K562 (cell line): ENCODE data around the gene OR4N5. TPM values are rescaled to one million over a fixed set of nuclear protein-coding genes. Genes with fewer than 3 reads are reported as not detected.

Experiments used
- ATAC-seq: fragments of 200-7000 bp; cut with Tn5 transposase; 3 replicates; pipeline ENCODE4 v1.9.1; 2020; ENCODE audit warnings: moderate library complexity
- BruUV-seq: library from RNA; stranded (reverse); fragments of 400-500 nt; replicated peaks from 2 replicates; lab custom pipeline; 2021; lab: Mats Ljungman, UMichigan
- CTCF ChIA-PET: fragments of 300-600 bp; formaldehyde crosslinking; extraction: SDS; loops from one replicate; lab custom pipeline; 2021; ENCODE audit warnings: low intra/inter-chr PET ratio; lab: Yijun Ruan, JAX
- POLR2A ChIA-PET: fragments of 300-600, 350-650 bp; sonication (Branson Sonifier 250); formaldehyde crosslinking; extraction: SDS; loops from one replicate; lab custom pipeline; 2021; ENCODE audit warnings: antibody characterized with exemption, inconsistent platforms; lab: Yijun Ruan, JAX
- DNase-seq, 4 experiments: peaks; one replicate each; pipeline versions ENCODE4 v3.0.0 to v3.0.0-alpha.2; 2011 to 2018; ENCODE audit warnings: low spot score in 3 of 4, mixed read lengths in 3 of 4; ENCODE audit errors: extremely low read depth in 1 of 4
- FAIRE-seq: peaks from 2 replicates; lab custom pipeline; 2011; peaks lifted over from hg19 to GRCh38; lab: Jason Lieb, UNC
- H2AFZ ChIP-seq: 2 replicates; pipeline ENCODE4 v1.6.0; 2011; ENCODE audit warnings: low read depth, low read length, control low read depth, inconsistent platforms
- H3K27ac ChIP-seq: fragments of 200-600 bp; 3 replicates; pipeline ENCODE4 v1.8.0; 2011; ENCODE audit warnings: low read depth, mild to moderate bottlenecking, control low read depth, inconsistent platforms, low read length, moderate library complexity, mixed read lengths; ENCODE audit errors: extremely low read depth
- H3K27me3 ChIP-seq, 2 experiments: fragments of 300-600 bp in 1 of 2; 2 replicates in 1 of 2; 3 replicates in 1 of 2; pipeline versions ENCODE4 v1.6.0 to v1.8.0; 2011; ENCODE audit warnings: inconsistent platforms in 2 of 2, low read length in 2 of 2, mild to moderate bottlenecking in 1 of 2, mixed read lengths in 1 of 2, moderate library complexity in 1 of 2; ENCODE audit not compliant: control insufficient read depth in 2 of 2, insufficient read depth in 2 of 2
- H3K36me3 ChIP-seq: fragments of 300-600 bp; 3 replicates; pipeline ENCODE4 v1.8.0; 2011; ENCODE audit warnings: mild to moderate bottlenecking, low read length, inconsistent platforms; ENCODE audit not compliant: control insufficient read depth, insufficient read depth
- H3K4me1 ChIP-seq, 2 experiments: fragments of 200-600 bp in 1 of 2; replicated peaks in 1 of 2; 2 replicates in 1 of 2; 3 replicates in 1 of 2; pipeline versions ENCODE4 v1.5.1 to v1.8.0; 2011; ENCODE audit warnings: inconsistent platforms in 2 of 2, low read length in 2 of 2, mild to moderate bottlenecking in 1 of 2, mixed read lengths in 1 of 2, moderate library complexity in 1 of 2; ENCODE audit not compliant: control insufficient read depth in 2 of 2, insufficient read depth in 2 of 2
- H3K4me2 ChIP-seq: 2 replicates; pipeline ENCODE4 v1.6.1; 2011; ENCODE audit warnings: low read length, control low read depth, inconsistent platforms, mixed read lengths; ENCODE audit not compliant: insufficient read depth
- H3K4me3 ChIP-seq: fragments of 200-600 bp; sonication (generic), shearing (Covaris generic); 2 replicates; pipeline ENCODE4 v1.5.1; 2016; ENCODE audit warnings: control low read depth, inconsistent platforms
- H3K79me2 ChIP-seq: fragments of 200-600 bp; 3 replicates; pipeline ENCODE4 v1.8.0; 2011; ENCODE audit warnings: low read length, inconsistent platforms; ENCODE audit not compliant: control insufficient read depth, insufficient read depth
- H3K9ac ChIP-seq, 2 experiments: 2 replicates each; pipeline versions ENCODE4 v1.6.0 to v1.6.1; 2011; ENCODE audit warnings: low read depth in 2 of 2, low read length in 2 of 2, control low read depth in 1 of 2, inconsistent platforms in 1 of 2, mild to moderate bottlenecking in 1 of 2, mixed read lengths in 1 of 2; ENCODE audit not compliant: insufficient read depth in 1 of 2
- H3K9me1 ChIP-seq: one replicate; pipeline ENCODE4 v1.6.0; 2011; ENCODE audit warnings: inconsistent platforms, mild to moderate bottlenecking, low read length, moderate library complexity; ENCODE audit not compliant: control insufficient read depth, insufficient read depth
- H3K9me3 ChIP-seq: replicated peaks from 2 replicates; pipeline ENCODE4 v1.5.1; 2011; ENCODE audit warnings: low read depth, low read length, inconsistent platforms; ENCODE audit not compliant: control insufficient read depth, insufficient read depth
- H4K20me1 ChIP-seq: replicated peaks from 2 replicates; pipeline ENCODE4 v1.6.1; 2011; ENCODE audit warnings: low read length, inconsistent platforms, mixed read lengths; ENCODE audit not compliant: control insufficient read depth, insufficient read depth
- DDX20 ChIP-seq: fragments of 450-650 bp; IDR thresholded peaks from 2 replicates; pipeline ENCODE4 v1.6.1; 2016; ENCODE audit warnings: missing genetic modification characterization, low read depth, mild to moderate bottlenecking, missing compliant biosample characterization, moderate library complexity
- GATAD2A ChIP-seq: fragments of 450-650 bp; IDR thresholded peaks from 2 replicates; pipeline ENCODE4 v1.6.1; 2017
- KAT8 ChIP-seq: fragments of 450-650 bp; IDR thresholded peaks from 2 replicates; pipeline ENCODE4 v1.6.1; 2016; ENCODE audit warnings: low read depth, mild to moderate bottlenecking
- NFE2 ChIP-seq: IDR thresholded peaks from 2 replicates; pipeline ENCODE4 v1.6.1; 2014; ENCODE audit warnings: antibody characterized with exemption, low read depth
- PTRF ChIP-seq: fragments of 450-650 bp; IDR thresholded peaks from 2 replicates; pipeline ENCODE4 v1.6.1; 2016; ENCODE audit warnings: mild to moderate bottlenecking, missing genetic modification characterization, missing compliant biosample characterization
- SIN3A ChIP-seq, 2 experiments: fragments of 150-350 bp in 1 of 2; IDR thresholded peaks; 2 replicates each; pipeline ENCODE4 v1.6.1; 2011 to 2016; ENCODE audit warnings: borderline replicate concordance in 2 of 2, low read depth in 2 of 2, low read length in 2 of 2, mild to moderate bottlenecking in 2 of 2, moderate library complexity in 2 of 2; ENCODE audit not compliant: control insufficient read depth in 1 of 2
- SMAD3 ChIP-seq: fragments of 450-650 bp; formaldehyde crosslinking; conservative IDR thresholded peaks from 2 replicates; pipeline ENCODE4 v1.4.0; 2020; ENCODE audit warnings: mild to moderate bottlenecking
- SRSF7 ChIP-seq: fragments of 200-400 bp; formaldehyde crosslinking; optimal IDR thresholded peaks from 2 replicates; pipeline ENCODE3; 2017; ENCODE audit warnings: mild to moderate bottlenecking, low read depth, low read length
- TRIM24 ChIP-seq, 2 experiments: fragments of 450-650 bp; IDR thresholded peaks; 2 replicates each; pipeline ENCODE4 v1.6.1; 2016
- ZNF140 ChIP-seq: fragments of 250-450 bp; sonication (Bioruptor Pico); IDR thresholded peaks from 2 replicates; pipeline ENCODE4 v1.8.0; 2021; ENCODE audit warnings: moderate library complexity, mild to moderate bottlenecking, inconsistent platforms
- ZNF263 ChIP-seq: sonication (generic); formaldehyde crosslinking; IDR thresholded peaks from 2 replicates; pipeline ENCODE4 v1.8.0; 2022; ENCODE audit warnings: mild to moderate bottlenecking, missing genetic modification reagents, borderline replicate concordance
- ZNF699 ChIP-seq: fragments of 250-450 bp; sonication (Bioruptor Pico); IDR thresholded peaks from 2 replicates; pipeline ENCODE4 v1.8.0; 2021; ENCODE audit warnings: mild to moderate bottlenecking, moderate library complexity; ENCODE audit not compliant: insufficient replicate concordance
- ZNF764 ChIP-seq: fragments of 250-450 bp; sonication (Bioruptor Pico); IDR thresholded peaks from 2 replicates; pipeline ENCODE4 v1.4.0; 2020; ENCODE audit warnings: low read depth, mild to moderate bottlenecking, moderate library complexity
- WGBS: fragments of 100-300 bp; shearing (Covaris generic); methylation state at CpG from one replicate; pipeline ENCODE4 v1.1.6; 2016; ENCODE audit warnings: low coverage, mixed read lengths; ENCODE audit not compliant: insufficient coverage; ENCODE audit errors: missing lambda C conversion rate; 5-methylcytosine and 5-hydroxymethylcytosine counted together
- in situ Hi-C: fragments of 300-500 bp; cut with MboI; formaldehyde crosslinking; loops from 4 replicates; pipeline ENCODE4 v1.15.0; 2018; ENCODE audit warnings: inconsistent platforms, mixed read lengths
- intact Hi-C: fragments of 100-400 bp; cut with micrococcal nuclease; formaldehyde crosslinking; loops from 2 replicates; pipeline ENCODE4 v1.14.2; 2022
- polyA plus RNA-seq, 8 experiments: library from polyadenylated mRNA; depleted of rRNA in 4 of 8; stranded (reverse) in 5 of 8; unstranded in 3 of 8; fragments of >200 nt; fragmentation: Nextera tagmentation in 2 of 8; fragmentation: Illumina TruSeq in 1 of 8; extraction: Ambion mirVana in 2 of 8; extraction: Trizol in 1 of 8; gene quantifications; 2 replicates each; pipeline versions ENCODE4 v1.2.1 to v1.2.3, GENCODE V29; 2011 to 2014; ENCODE audit warnings: inconsistent platforms in 1 of 8, missing spikeins in 1 of 8
- total RNA-seq, 7 experiments: library from RNA; depleted of rRNA in 6 of 7; stranded (reverse); fragments of >200 nt in 6 of 7; fragmentation: Illumina TruSeq in 2 of 7; extraction: Trizol in 2 of 7; gene quantifications; 2 replicates each; pipeline versions ENCODE4 v1.2.1 to v1.2.3, GENCODE V29; 2011 to 2021; ENCODE audit warnings: low replicate concordance in 1 of 7
- TF ChIP-seq, protein P1 (sequence below): sonication (generic); formaldehyde crosslinking; IDR thresholded peaks from 2 replicates; pipeline ENCODE4 v1.8.0; 2022; ENCODE audit warnings: missing genetic modification reagents, mild to moderate bottlenecking, borderline replicate concordance
- TF ChIP-seq, protein P2 (sequence below): fragments of 200-800 bp; sonication (Bioruptor generic); IDR thresholded peaks from 2 replicates; pipeline ENCODE4 v1.6.1; 2017; ENCODE audit warnings: missing genetic modification characterization, missing compliant biosample characterization

Gene OR4N5
- total and polyA plus RNA-seq, 9 of the 15 experiments (the other 6 are each of a cell fraction or from before 2014, with no cell fraction given): not detected

DNA sequence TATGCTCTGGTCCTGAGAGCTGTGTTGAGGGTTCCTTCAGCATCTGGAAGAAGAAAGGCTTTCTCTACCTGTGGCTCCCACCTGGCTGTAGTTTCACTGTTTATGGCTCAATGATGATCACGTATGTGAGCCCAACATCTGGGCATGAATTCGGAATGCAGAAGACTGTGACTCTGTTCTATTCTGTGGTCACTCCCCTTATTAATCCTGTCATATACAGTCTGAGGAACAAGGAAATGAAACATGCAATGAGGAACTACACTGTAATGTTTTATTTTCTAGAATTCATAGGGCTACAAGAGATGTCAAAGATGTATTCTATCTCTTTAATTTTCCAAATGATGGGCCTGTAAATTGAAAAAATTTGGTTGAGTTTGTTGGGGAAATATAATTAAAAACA lies 41.3 kb downstream of the OR4N5 start:
- H3K79me2 ChIP-seq: no peaks in the 10 kb centered on the region
- TF ChIP-seq SIN3A (IDR thresholded peaks at IDR 0.05; ENCODE audit: borderline replicate concordance in 2 of 2, control insufficient read depth in 1 of 2, low read depth in 2 of 2, low read length in 2 of 2): no peak
- TF ChIP-seq NFE2: no peak
- no peak for TF ChIP-seq TRIM24 (IDR thresholded peaks at IDR 0.05)
- TF ChIP-seq ZNF764 (CRISPR knock-in tag): no peak
- TF ChIP-seq DDX20: no peak
- TF ChIP-seq, protein P1, sequence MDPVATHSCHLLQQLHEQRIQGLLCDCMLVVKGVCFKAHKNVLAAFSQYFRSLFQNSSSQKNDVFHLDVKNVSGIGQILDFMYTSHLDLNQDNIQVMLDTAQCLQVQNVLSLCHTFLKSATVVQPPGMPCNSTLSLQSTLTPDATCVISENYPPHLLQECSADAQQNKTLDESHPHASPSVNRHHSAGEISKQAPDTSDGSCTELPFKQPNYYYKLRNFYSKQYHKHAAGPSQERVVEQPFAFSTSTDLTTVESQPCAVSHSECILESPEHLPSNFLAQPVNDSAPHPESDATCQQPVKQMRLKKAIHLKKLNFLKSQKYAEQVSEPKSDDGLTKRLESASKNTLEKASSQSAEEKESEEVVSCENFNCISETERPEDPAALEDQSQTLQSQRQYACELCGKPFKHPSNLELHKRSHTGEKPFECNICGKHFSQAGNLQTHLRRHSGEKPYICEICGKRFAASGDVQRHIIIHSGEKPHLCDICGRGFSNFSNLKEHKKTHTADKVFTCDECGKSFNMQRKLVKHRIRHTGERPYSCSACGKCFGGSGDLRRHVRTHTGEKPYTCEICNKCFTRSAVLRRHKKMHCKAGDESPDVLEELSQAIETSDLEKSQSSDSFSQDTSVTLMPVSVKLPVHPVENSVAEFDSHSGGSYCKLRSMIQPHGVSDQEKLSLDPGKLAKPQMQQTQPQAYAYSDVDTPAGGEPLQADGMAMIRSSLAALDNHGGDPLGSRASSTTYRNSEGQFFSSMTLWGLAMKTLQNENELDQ (CRISPR knock-in tag): no peak
- TF ChIP-seq, protein P2, sequence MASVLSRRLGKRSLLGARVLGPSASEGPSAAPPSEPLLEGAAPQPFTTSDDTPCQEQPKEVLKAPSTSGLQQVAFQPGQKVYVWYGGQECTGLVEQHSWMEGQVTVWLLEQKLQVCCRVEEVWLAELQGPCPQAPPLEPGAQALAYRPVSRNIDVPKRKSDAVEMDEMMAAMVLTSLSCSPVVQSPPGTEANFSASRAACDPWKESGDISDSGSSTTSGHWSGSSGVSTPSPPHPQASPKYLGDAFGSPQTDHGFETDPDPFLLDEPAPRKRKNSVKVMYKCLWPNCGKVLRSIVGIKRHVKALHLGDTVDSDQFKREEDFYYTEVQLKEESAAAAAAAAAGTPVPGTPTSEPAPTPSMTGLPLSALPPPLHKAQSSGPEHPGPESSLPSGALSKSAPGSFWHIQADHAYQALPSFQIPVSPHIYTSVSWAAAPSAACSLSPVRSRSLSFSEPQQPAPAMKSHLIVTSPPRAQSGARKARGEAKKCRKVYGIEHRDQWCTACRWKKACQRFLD (CRISPR knock-in tag): no peak
- no peak for TF ChIP-seq ZNF263 (CRISPR knock-in tag)
- TF ChIP-seq SMAD3: no peak
- TF ChIP-seq KAT8: no peak
- no peak for TF ChIP-seq PTRF (tag)
- no peak for TF ChIP-seq GATAD2A
- TF ChIP-seq SRSF7: no peak
- no peak for TF ChIP-seq ZNF699 (CRISPR knock-in tag)
- TF ChIP-seq ZNF140 (CRISPR knock-in tag): no peak
- no TSS peak for BruUV-seq
- H3K4me3 ChIP-seq: no peak overlapping the region
- H4K20me1 ChIP-seq: no peaks in the 10 kb centered on the region
- no peak overlapping the region; the same call in 2 of the 3 replicates for H3K27ac ChIP-seq
- DNase-seq: no peak
- intact Hi-C loops: no loop called here
- FAIRE-seq: no peak
- no peak overlapping the region for H3K4me2 ChIP-seq
- H3K4me1 ChIP-seq: peaks cover 10 to 44% of the 10 kb centered on the region in 2 experiments
- ChIA-PET CTCF (no interaction called here), POLR2A (no interaction called here)
- WGBS: 89% methylated on average over 2 of the region's 2 CpGs
- H3K9me1 ChIP-seq: no peaks in the 10 kb centered on the region
- peaks cover 10% of the 10 kb centered on the region for H3K9me3 ChIP-seq
- H3K36me3 ChIP-seq: no peaks in the 10 kb centered on the region
- H2AFZ ChIP-seq: peak overlapping the region; percentile 81
- no peaks in the 10 kb centered on the region for H3K27me3 ChIP-seq
- in situ Hi-C loops: no loop called here
- H3K9ac ChIP-seq: no peak overlapping the region
- no peak for ATAC-seq
